Vagina (tissue), 2 donors: ENCODE measurements around the gene PRPF19.

ENCODE experiments used
- CTCF ChIP-seq, 3 experiments: fragments of 450-650 bp in 2 of 3; fragments of 200-600 bp in 1 of 3; sonication (generic) in 1 of 3; IDR thresholded peaks; one replicate each; pipeline ENCODE4 v1.5.1; 2017 to 2019; ENCODE audit warnings: antibody characterized with exemption in 3 of 3, mild to moderate bottlenecking in 2 of 3, moderate library complexity in 2 of 3
- POLR2A ChIP-seq, 2 donors: fragments of 450-650 bp; IDR thresholded peaks; one replicate each; pipeline ENCODE4 v1.6.1; 2017; ENCODE audit warnings: antibody characterized with exemption in 2 of 2, mild to moderate bottlenecking in 2 of 2, moderate library complexity in 2 of 2

GRCh38 chr11:60939855-60940254 is 33.5 kb upstream of the PRPF19 start:
- TF ChIP-seq CTCF (IDR thresholded peaks at IDR 0.05), result no peak
- no peak for TF ChIP-seq POLR2A (IDR thresholded peaks at IDR 0.05)
